PC-3 (cell line): ENCODE measurements around the gene MED13.

Experiments
- CTCF ChIP-seq: fragments of 300-600 bp; sonication (generic); conservative IDR thresholded peaks from 2 replicates; pipeline ENCODE4 v1.5.1; 2017; ENCODE audit warnings: antibody characterized with exemption, low read depth, mild to moderate bottlenecking, low read length
- EZH2 ChIP-seq: fragments of 300-600 bp; sonication (generic); IDR thresholded peaks from one replicate; pipeline ENCODE4 v1.6.1; 2017; ENCODE audit warnings: antibody characterized with exemption, mild to moderate bottlenecking, low read length; ENCODE audit not compliant: unreplicated experiment
- EZH2phosphoT487 ChIP-seq: fragments of 300-600 bp; sonication (generic); IDR thresholded peaks from 2 replicates; pipeline ENCODE4 v1.6.1; 2018; ENCODE audit warnings: mild to moderate bottlenecking, antibody characterized with exemption, low read length, borderline replicate concordance

DNA sequence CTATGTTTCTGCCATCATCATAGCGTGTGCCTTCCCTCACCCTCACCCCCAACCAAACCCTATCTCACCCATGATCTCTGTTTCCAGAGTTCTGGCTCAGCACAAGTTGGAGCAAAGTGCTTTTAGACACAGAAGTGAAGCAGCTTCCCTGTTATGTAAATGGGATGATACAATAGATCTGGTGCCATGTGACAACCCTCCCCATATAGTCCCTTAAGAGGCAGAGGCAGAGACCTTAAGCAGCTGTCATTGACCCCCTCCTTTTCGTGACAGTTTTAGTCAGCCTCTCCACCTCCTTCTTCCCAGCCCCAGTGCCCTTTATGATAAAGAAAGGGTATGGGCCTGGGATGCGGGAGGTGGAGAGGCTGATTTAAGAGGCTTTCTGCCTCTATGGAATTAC lies 40.3 kb upstream of the MED13 start:
- no peak for TF ChIP-seq EZH2
- TF ChIP-seq EZH2phosphoT487 = no peak
- TF ChIP-seq CTCF = no peak
